SK-N-SH treated with all-trans-retinoic acid at 6 μM for 48 hours (cell line): ENCODE measurements around the gene SYDE2.

Source experiments
- ATAC-seq: fragments of 200-7000 bp; cut with Tn5 transposase; 3 replicates; pipeline ENCODE4 v1.9.1; 2020; ENCODE audit warnings: mild to moderate bottlenecking, moderate library complexity
- BACH2 ChIP-seq: fragments of 250-450 bp; sonication (Bioruptor Pico); IDR thresholded peaks from 2 replicates; pipeline ENCODE4 v1.9.0; 2021; ENCODE audit warnings: mild to moderate bottlenecking, borderline replicate concordance
- CREB5 ChIP-seq: fragments of 250-450 bp; sonication (Bioruptor Pico); IDR thresholded peaks from 2 replicates; pipeline ENCODE4 v1.5.1; 2020; ENCODE audit warnings: low read depth, mild to moderate bottlenecking, moderate library complexity
- CSDC2 ChIP-seq: fragments of 250-450 bp; sonication (Bioruptor Pico); IDR thresholded peaks from 2 replicates; pipeline ENCODE4 v1.5.0; 2020; ENCODE audit warnings: mild to moderate bottlenecking, moderate library complexity
- CSRNP3 ChIP-seq: fragments of 250-450 bp; sonication (Bioruptor Pico); IDR thresholded peaks from 2 replicates; pipeline ENCODE4 v1.5.1; 2021; ENCODE audit warnings: mild to moderate bottlenecking, moderate library complexity
- ESRRG ChIP-seq: fragments of 250-450 bp; sonication (Bioruptor Pico); IDR thresholded peaks from 2 replicates; pipeline ENCODE4 v1.6.1; 2021; ENCODE audit warnings: mild to moderate bottlenecking
- GLIS3 ChIP-seq: fragments of 250-450 bp; sonication (Bioruptor Pico); IDR thresholded peaks from 2 replicates; pipeline ENCODE4 v1.5.0; 2020; ENCODE audit warnings: mild to moderate bottlenecking, moderate library complexity
- OSR1 ChIP-seq: fragments of 250-450 bp; sonication (Bioruptor Pico); IDR thresholded peaks from 2 replicates; pipeline ENCODE4 v1.8.0; 2022; ENCODE audit warnings: moderate library complexity, mild to moderate bottlenecking, inconsistent platforms
- PATZ1 ChIP-seq: fragments of 250-450 bp; sonication (Bioruptor Pico); IDR thresholded peaks from 2 replicates; pipeline ENCODE4 v1.8.0; 2020; ENCODE audit warnings: mild to moderate bottlenecking, moderate library complexity, borderline replicate concordance
- POU6F1 ChIP-seq: fragments of 250-450 bp; sonication (Bioruptor Pico); IDR thresholded peaks from 2 replicates; pipeline ENCODE4 v1.8.0; 2021; ENCODE audit warnings: low read depth, mild to moderate bottlenecking, moderate library complexity, borderline replicate concordance
- RARB ChIP-seq: fragments of 250-450 bp; sonication (Bioruptor Pico); IDR thresholded peaks from 2 replicates; pipeline ENCODE4 v1.8.0; 2021; ENCODE audit warnings: mild to moderate bottlenecking, moderate library complexity
- SNAI2 ChIP-seq: fragments of 250-450 bp; sonication (Bioruptor Pico); IDR thresholded peaks from 2 replicates; pipeline ENCODE4 v1.5.0; 2020; ENCODE audit warnings: mild to moderate bottlenecking, moderate library complexity
- TCF4 ChIP-seq: fragments of 250-450 bp; sonication (Bioruptor Pico); IDR thresholded peaks from 2 replicates; pipeline ENCODE4 v1.8.0; 2021; ENCODE audit warnings: mild to moderate bottlenecking, moderate library complexity, borderline replicate concordance
- TOX ChIP-seq: fragments of 250-450 bp; sonication (Bioruptor Pico); IDR thresholded peaks from 2 replicates; pipeline ENCODE4 v1.8.0; 2021; ENCODE audit warnings: mild to moderate bottlenecking, moderate library complexity, borderline replicate concordance
- TSHZ2 ChIP-seq: fragments of 250-450 bp; sonication (Bioruptor Pico); IDR thresholded peaks from 2 replicates; pipeline ENCODE4 v1.5.0; 2020; ENCODE audit warnings: mild to moderate bottlenecking, moderate library complexity
- ZFP3 ChIP-seq: fragments of 250-450 bp; sonication (Bioruptor Pico); IDR thresholded peaks from 2 replicates; pipeline ENCODE4 v1.5.0; 2020; ENCODE audit warnings: mild to moderate bottlenecking, moderate library complexity
- ZFP30 ChIP-seq: fragments of 450-650 bp; formaldehyde crosslinking; IDR thresholded peaks from 2 replicates; pipeline ENCODE4 v1.5.0; 2022; ENCODE audit warnings: mild to moderate bottlenecking, moderate library complexity
- ZNF565 ChIP-seq: fragments of 450-650 bp; formaldehyde crosslinking; conservative IDR thresholded peaks from 2 replicates; pipeline ENCODE4 v1.5.0; 2020; ENCODE audit warnings: low read depth, mild to moderate bottlenecking, moderate library complexity
- ZNF70 ChIP-seq: fragments of 450-650 bp; formaldehyde crosslinking; IDR thresholded peaks from 2 replicates; pipeline ENCODE4 v1.5.0; 2020; ENCODE audit warnings: mild to moderate bottlenecking, moderate library complexity
- ZNF8 ChIP-seq: fragments of 450-650 bp; formaldehyde crosslinking; IDR thresholded peaks from 2 replicates; pipeline ENCODE4 v1.5.0; 2020; ENCODE audit warnings: mild to moderate bottlenecking, moderate library complexity

SYDE2 gene

GRCh38 chr1:85229574-85230097 lies 28.8 kb upstream of the SYDE2 start:
- TF ChIP-seq ZFP3 (CRISPR knock-in tag) (no peak), TSHZ2 (CRISPR knock-in tag) (no peak), CSRNP3 (CRISPR knock-in tag) (no peak)
- ATAC-seq: no peak

GRCh38 chr1:85228972-85229371 lies 28.2 kb upstream of the SYDE2 start:
- no peak for ATAC-seq
- TF ChIP-seq POU6F1 (CRISPR knock-in tag) (no peak), OSR1 (CRISPR knock-in tag) (no peak), ZFP30 (no peak), BACH2 (CRISPR knock-in tag) (no peak), CREB5 (CRISPR knock-in tag) (no peak), ZNF70 (CRISPR knock-in tag) (no peak), GLIS3 (no peak), ZFP3 (CRISPR knock-in tag) (no peak), TOX (no peak), ESRRG (CRISPR knock-in tag) (no peak), RARB (no peak)

- ATAC-seq: no peak
- TF ChIP-seq CREB5 (CRISPR knock-in tag) (no peak), CSDC2 (no peak), RARB (no peak), GLIS3 (no peak), BACH2 (CRISPR knock-in tag) (no peak), ZNF8 (CRISPR knock-in tag) (no peak), SNAI2 (no peak), TCF4 (CRISPR knock-in tag) (no peak), ZFP30 (no peak), ZNF565 (no peak), ZFP3 (CRISPR knock-in tag) (no peak), POU6F1 (CRISPR knock-in tag) (no peak), CSRNP3 (CRISPR knock-in tag) (no peak), PATZ1 (CRISPR knock-in tag) (no peak), ZNF70 (CRISPR knock-in tag) (no peak)
Observed at GRCh38 chr1:85225624-85226380, 25.0 kb upstream of the SYDE2 start.
